Measurements from ENCODE around the gene PTGR2.

DNA sequence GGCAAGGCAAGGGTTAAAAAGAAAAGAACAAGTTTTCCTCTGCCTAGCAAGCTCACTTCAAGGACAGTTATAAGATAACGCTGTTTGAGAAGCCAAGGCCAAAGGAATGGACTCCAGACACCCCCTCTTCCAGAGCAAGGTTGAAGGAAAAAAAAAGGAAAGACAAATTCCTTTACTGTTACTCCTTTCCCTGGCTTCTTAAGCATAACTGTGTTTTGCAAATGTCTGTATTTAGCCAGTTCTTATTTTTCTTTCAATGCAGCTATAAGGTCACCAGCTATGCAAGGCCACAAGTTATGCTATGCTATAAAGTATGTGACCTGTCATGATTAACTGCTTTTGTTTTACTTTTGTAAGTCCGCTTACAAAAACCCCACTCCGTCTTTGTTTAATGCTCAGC is 61.6 kb downstream of the PTGR2 start:
- TF ChIP-seq POLR2AphosphoS5 (IDR thresholded peaks at IDR 0.05; ENCODE audit: low read depth, low read length) (no peak), SIN3A (IDR thresholded peaks at IDR 0.05; ENCODE audit: borderline replicate concordance, insufficient read depth, low read length) (no peak)

All from PFSK-1 (cell line).